Peyer's patch (tissue), 4 donors: Measurements from ENCODE around the gene SLC25A17. TPM values are rescaled to one million over a fixed set of nuclear protein-coding genes. Genes with fewer than 3 reads are reported as not detected.

Experiments used
- DNase-seq, 3 donors: peaks; one replicate each; pipeline ENCODE4 v3.0.0-alpha.2; 2017 to 2019
- H3K27ac ChIP-seq, 4 donors: fragments of 200-600 bp; sonication (generic); one replicate each; pipeline ENCODE4 v1.5.1; 2016 to 2019
- H3K27me3 ChIP-seq, 2 donors: fragments of 200-600 bp; sonication (generic); one replicate each; pipeline ENCODE4 v1.5.1; 2019
- H3K36me3 ChIP-seq, 3 donors: fragments of 200-600 bp; sonication (generic); one replicate each; pipeline ENCODE4 v1.5.1; 2016 to 2019
- H3K4me1 ChIP-seq, 4 donors: fragments of 200-600 bp; sonication (generic); one replicate each; pipeline ENCODE4 v1.5.1; 2016 to 2019
- H3K4me3 ChIP-seq, 4 donors: fragments of 200-600 bp; sonication (generic); 1 replicate in 3 of 4; 2 replicates in 1 of 4; pipeline ENCODE4 v1.5.1; 2016 to 2019; ENCODE audit warnings: mild to moderate bottlenecking in 1 of 4
- H3K9me3 ChIP-seq, 4 donors: fragments of 200-600 bp; sonication (generic); one replicate each; pipeline ENCODE4 v1.5.1; 2016 to 2019; ENCODE audit warnings: mild to moderate bottlenecking in 1 of 4
- POLR2A ChIP-seq, 2 donors: fragments of 450-650 bp; IDR thresholded peaks; one replicate each; pipeline ENCODE4 v1.5.1; 2017; ENCODE audit warnings: antibody characterized with exemption in 2 of 2, mild to moderate bottlenecking in 2 of 2, moderate library complexity in 2 of 2
- total RNA-seq, 4 donors: library from RNA; depleted of rRNA; stranded (reverse); fragments of >200 nt; gene quantifications; one replicate each; pipeline ENCODE4 v1.1.0, GENCODE V29; 2016
- TF ChIP-seq, protein P1 (sequence below), 6 experiments: fragments of 450-650 bp in 4 of 6; fragments of 200-600 bp in 2 of 6; sonication (generic) in 1 of 6; IDR thresholded peaks; one replicate each; pipeline ENCODE4 v1.5.1; 2017 to 2019; ENCODE audit warnings: antibody characterized with exemption in 6 of 6, mild to moderate bottlenecking in 3 of 6, moderate library complexity in 1 of 6

Gene SLC25A17
- total RNA-seq, 4 donors from 2014 or later = 9.8 to 19.2 (median 13.9) TPM

DNA sequence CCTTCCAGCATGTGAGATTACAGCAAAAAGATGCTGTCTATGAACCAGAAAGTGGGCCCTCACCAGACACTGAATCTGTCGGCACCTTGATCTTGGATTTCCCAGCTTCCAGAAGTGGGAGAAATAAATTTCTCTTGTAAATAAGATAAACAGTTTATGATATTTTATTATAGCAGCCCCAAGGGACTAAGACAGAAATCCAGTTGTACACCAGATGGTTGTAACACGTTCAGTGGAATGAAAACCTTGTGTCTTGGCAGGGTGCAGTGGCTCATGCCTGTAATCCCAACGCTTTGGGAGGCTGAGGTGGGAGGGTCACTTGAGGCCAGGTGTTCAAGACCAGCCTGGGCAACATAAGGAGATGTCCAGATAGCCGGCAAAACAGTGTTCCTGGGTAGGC lies 78.0 kb downstream of the SLC25A17 start:
- H3K9me3 ChIP-seq = no peaks in the 10 kb centered on the region

DNA sequence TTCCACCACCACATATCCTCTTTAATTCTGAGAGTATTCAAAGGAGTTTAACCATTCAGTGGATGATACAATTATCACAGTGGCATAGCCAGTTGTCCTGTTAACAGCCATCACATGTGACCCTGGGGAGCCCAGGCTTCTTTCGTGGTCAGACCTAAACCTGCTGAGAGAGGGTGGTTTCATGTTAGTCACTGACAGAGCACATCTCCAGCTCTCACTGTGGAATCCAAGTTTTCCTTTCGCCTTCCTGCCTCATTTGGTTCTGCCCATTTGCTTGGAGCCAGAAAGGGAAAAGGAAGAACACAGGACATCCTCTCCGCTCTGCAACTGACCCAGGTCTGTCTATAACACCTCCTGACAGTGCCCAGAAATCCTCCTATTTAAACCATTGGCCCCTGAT lies 79.4 kb downstream of the SLC25A17 start:
- DNase-seq = no peak
- H3K36me3 ChIP-seq = no peaks in the 10 kb centered on the region
- H3K27me3 ChIP-seq = no peaks in the 10 kb centered on the region
- no peak for TF ChIP-seq POLR2A (IDR thresholded peaks at IDR 0.05)
- TF ChIP-seq, protein P1, sequence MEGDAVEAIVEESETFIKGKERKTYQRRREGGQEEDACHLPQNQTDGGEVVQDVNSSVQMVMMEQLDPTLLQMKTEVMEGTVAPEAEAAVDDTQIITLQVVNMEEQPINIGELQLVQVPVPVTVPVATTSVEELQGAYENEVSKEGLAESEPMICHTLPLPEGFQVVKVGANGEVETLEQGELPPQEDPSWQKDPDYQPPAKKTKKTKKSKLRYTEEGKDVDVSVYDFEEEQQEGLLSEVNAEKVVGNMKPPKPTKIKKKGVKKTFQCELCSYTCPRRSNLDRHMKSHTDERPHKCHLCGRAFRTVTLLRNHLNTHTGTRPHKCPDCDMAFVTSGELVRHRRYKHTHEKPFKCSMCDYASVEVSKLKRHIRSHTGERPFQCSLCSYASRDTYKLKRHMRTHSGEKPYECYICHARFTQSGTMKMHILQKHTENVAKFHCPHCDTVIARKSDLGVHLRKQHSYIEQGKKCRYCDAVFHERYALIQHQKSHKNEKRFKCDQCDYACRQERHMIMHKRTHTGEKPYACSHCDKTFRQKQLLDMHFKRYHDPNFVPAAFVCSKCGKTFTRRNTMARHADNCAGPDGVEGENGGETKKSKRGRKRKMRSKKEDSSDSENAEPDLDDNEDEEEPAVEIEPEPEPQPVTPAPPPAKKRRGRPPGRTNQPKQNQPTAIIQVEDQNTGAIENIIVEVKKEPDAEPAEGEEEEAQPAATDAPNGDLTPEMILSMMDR (IDR thresholded peaks at IDR 0.05) = no peak
- H3K4me1 ChIP-seq = no peaks in the 10 kb centered on the region
- H3K4me3 ChIP-seq = no peak overlapping the region
- H3K9me3 ChIP-seq = no peaks in the 10 kb centered on the region
- H3K27ac ChIP-seq = no peak overlapping the region

More for the DNA sequence above, 78.0 kb downstream of the SLC25A17 start:
- Histone ChIP-seq H3K4me3 (no peak overlapping the region), H3K4me1 (no peaks in the 10 kb centered on the region), H3K36me3 (no peaks in the 10 kb centered on the region), H3K27me3 (no peaks in the 10 kb centered on the region), H3K27ac (no peak overlapping the region)
- TF ChIP-seq POLR2A (IDR thresholded peaks at IDR 0.05) = no peak
- TF ChIP-seq, protein P1 (IDR thresholded peaks at IDR 0.05) = no peak
- no peak for DNase-seq

DNA sequence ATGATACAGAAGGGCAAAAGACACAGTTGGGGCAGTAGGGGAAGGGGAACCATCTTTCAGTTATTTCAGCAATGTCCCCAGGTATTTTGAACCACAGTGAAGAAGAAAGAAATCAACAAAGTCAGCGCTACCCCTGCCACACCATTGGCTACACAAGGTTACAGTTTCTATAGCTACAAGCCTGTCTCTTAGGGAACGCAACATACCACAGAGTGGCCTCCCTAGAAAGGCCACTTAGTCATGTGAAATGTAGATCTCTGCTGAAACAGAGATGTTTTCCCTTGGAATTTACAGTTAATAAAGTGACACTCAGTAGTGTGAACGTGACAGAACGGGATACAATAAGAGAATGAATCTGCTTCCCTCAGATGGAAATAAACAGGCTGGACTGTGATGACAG lies 85.2 kb downstream of the SLC25A17 start:
- H3K9me3 ChIP-seq = no peaks in the 10 kb centered on the region
- TF ChIP-seq POLR2A (IDR thresholded peaks at IDR 0.05) = no peak
- TF ChIP-seq, protein P1 (IDR thresholded peaks at IDR 0.05) = no peak
- peaks cover 0 to 11% (median 3%) of the 10 kb centered on the region in 4 donors for H3K4me1 ChIP-seq
- H3K36me3 ChIP-seq = no peaks in the 10 kb centered on the region
- no peaks in the 10 kb centered on the region for H3K27me3 ChIP-seq
- H3K4me3 ChIP-seq = no peak overlapping the region
- H3K27ac ChIP-seq = no peak overlapping the region
- DNase-seq = no peak

DNA sequence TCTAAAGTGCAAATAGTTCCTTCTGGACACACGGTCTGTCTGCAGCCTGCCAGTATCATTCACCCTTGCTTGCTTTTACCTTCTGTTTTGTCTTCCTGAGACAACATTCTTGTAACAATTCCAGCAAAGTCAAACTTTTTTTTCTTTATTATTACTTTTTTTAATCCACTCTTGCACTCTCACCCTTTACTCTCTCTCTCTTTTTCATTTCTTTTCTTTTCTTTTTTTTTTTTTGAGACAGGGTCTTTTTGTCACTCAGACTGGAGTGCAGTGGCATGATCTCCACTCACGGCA lies 86.2 kb downstream of the SLC25A17 start:
- DNase-seq = no peak
- peak overlapping the region in 1 of 4 donors; percentile 32 for H3K27ac ChIP-seq
- TF ChIP-seq POLR2A (IDR thresholded peaks at IDR 0.05) = no peak
- TF ChIP-seq, protein P1 (IDR thresholded peaks at IDR 0.05) = no peak
- H3K27me3 ChIP-seq = no peaks in the 10 kb centered on the region
- no peaks in the 10 kb centered on the region for H3K36me3 ChIP-seq
- no peaks in the 10 kb centered on the region for H3K9me3 ChIP-seq
- no peak overlapping the region for H3K4me3 ChIP-seq
- peaks cover 0 to 11% (median 3%) of the 10 kb centered on the region in 4 donors for H3K4me1 ChIP-seq

DNA sequence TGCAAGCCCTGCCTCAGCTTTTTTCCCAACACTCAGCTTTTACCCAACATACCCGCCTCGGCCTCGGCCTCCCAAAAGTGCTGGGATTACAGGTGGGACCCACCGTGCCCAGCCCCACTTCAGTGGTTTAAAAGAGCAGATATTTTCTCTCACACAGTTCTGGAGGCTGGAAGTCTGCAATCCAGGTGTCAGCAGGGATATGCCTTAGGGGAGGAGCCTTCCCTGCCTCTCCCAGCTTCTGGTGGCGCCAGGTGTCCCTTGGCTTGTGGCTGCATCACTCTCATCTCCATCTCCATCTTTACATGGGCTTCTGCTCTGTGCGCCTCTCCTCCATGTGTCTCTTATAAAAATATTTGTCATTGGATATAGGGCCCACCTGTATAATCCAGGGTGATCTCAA lies 89.9 kb downstream of the SLC25A17 start:
- H3K4me3 ChIP-seq = no peak overlapping the region
- no peaks in the 10 kb centered on the region for H3K36me3 ChIP-seq
- H3K27me3 ChIP-seq = no peaks in the 10 kb centered on the region
- peaks cover 0 to 11% (median 3%) of the 10 kb centered on the region in 4 donors for H3K4me1 ChIP-seq
- H3K9me3 ChIP-seq = no peaks in the 10 kb centered on the region
- H3K27ac ChIP-seq = no peak overlapping the region
- TF ChIP-seq, protein P1 (IDR thresholded peaks at IDR 0.05) = no peak
- no peak for TF ChIP-seq POLR2A (IDR thresholded peaks at IDR 0.05)
- DNase-seq = no peak

DNA sequence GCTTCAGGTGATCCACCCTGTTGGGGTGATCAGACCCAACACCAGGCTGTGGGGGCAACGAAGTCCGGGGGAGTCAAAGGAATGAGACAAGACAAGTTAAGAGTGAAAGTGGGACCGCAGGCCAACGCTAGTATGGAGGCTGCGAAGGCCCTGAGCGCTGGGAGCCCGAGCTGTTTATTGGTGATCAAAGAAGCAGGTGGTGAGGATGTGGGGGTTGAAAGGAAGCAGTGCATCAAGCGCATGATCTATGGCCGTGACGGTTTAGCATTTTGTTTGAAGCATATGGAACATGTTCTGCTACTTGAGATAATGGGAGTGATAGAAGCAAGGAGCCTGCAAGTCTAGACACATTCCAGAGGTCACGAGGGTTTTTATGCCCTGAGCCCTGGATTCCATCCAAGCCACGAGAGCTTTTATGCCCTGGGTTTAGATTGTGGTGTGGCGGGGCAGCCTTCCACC lies 90.4 kb downstream of the SLC25A17 start:
- Histone ChIP-seq H3K4me3 (no peak overlapping the region), H3K27me3 (no peaks in the 10 kb centered on the region), H3K4me1 (peaks cover 0 to 11% (median 3%) of the 10 kb centered on the region in 4 donors), H3K27ac (peak overlapping the region in 2 of 4 donors; percentile 49), H3K36me3 (no peaks in the 10 kb centered on the region), H3K9me3 (no peaks in the 10 kb centered on the region)
- DNase-seq = peak in 2 of 3 donors; percentile 56 to 76
- TF ChIP-seq POLR2A (IDR thresholded peaks at IDR 0.05) = no peak
- TF ChIP-seq, protein P1 (IDR thresholded peaks at IDR 0.05) = no peak
